ENCODE results near the gene AQP11.
"Not testable (repeated sequence)": the region's sequence is repeated elsewhere in the genome, so short reads cannot be mapped to it uniquely, and the experiment has no call there.

DNA sequence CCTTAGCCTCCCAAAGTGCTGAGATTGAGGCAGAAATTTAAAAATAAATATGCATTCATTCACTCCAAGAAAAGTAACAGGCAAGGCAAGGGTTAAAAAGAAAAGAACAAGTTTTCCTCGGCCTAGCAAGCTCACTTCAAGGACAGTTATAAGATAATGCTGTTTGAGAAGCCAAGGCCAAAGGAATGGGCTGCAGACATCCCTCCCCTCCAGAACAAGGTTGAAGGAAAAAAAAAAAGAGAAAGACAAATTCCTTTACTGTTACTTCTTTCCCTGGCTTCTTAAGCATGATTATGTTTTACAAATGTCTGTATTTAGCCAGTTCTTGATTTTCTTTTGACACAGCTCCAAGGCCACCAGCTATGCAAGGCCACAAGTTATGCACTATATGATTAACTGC, 18.9 kb upstream of the AQP11 start:
- TF ChIP-seq, protein P1, sequence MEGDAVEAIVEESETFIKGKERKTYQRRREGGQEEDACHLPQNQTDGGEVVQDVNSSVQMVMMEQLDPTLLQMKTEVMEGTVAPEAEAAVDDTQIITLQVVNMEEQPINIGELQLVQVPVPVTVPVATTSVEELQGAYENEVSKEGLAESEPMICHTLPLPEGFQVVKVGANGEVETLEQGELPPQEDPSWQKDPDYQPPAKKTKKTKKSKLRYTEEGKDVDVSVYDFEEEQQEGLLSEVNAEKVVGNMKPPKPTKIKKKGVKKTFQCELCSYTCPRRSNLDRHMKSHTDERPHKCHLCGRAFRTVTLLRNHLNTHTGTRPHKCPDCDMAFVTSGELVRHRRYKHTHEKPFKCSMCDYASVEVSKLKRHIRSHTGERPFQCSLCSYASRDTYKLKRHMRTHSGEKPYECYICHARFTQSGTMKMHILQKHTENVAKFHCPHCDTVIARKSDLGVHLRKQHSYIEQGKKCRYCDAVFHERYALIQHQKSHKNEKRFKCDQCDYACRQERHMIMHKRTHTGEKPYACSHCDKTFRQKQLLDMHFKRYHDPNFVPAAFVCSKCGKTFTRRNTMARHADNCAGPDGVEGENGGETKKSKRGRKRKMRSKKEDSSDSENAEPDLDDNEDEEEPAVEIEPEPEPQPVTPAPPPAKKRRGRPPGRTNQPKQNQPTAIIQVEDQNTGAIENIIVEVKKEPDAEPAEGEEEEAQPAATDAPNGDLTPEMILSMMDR (IDR thresholded peaks at IDR 0.05): not testable (repeated sequence)
- TF ChIP-seq POLR2A (IDR thresholded peaks at IDR 0.05): not testable (repeated sequence)
